PC-3 (cell line): ENCODE data around the gene ELMO2. TPM values are rescaled to one million over a fixed set of nuclear protein-coding genes. Genes with fewer than 3 reads are reported as not detected.

ENCODE experiments used
- ATAC-seq: fragments of 200-7000 bp; cut with Tn5 transposase; 2 replicates; pipeline ENCODE4 v1.9.1; 2020; ENCODE audit warnings: mild to moderate bottlenecking, moderate library complexity
- BruUV-seq: library from RNA; stranded (reverse); fragments of 400-500 nt; replicated peaks from 2 replicates; lab custom pipeline; 2021; lab: Mats Ljungman, UMichigan
- CTCF ChIA-PET: fragments of 300-600 bp; sonication (Branson Sonifier 250); formaldehyde crosslinking; loops from one replicate; lab custom pipeline; 2022; ENCODE audit warnings: antibody characterized with exemption; lab: Charles Lee
- POLR2A ChIA-PET: fragments of 300-600 bp; sonication (Branson Sonifier 250); formaldehyde crosslinking; loops from one replicate; lab custom pipeline; 2022; ENCODE audit warnings: antibody characterized with exemption; ENCODE audit not compliant: unreplicated experiment; lab: Charles Lee
- DNase-seq: peaks from one replicate; pipeline ENCODE4 v3.0.0-alpha.2; 2015
- H2AFZ ChIP-seq: fragments of 300-600 bp; sonication (generic); 2 replicates; pipeline ENCODE4 v1.6.0; 2016; ENCODE audit warnings: antibody characterized with exemption, low read length
- H3F3A ChIP-seq: fragments of 300-600 bp; sonication (generic); one replicate; pipeline ENCODE4 v1.6.0; 2017; ENCODE audit warnings: antibody characterized with exemption, low read length, control low read depth, mild to moderate bottlenecking; ENCODE audit not compliant: unreplicated experiment
- H3K27ac ChIP-seq: fragments of 300-600 bp; sonication (generic); 2 replicates; pipeline ENCODE4 v1.5.1; 2016; ENCODE audit warnings: mild to moderate bottlenecking, low read length
- H3K27me3 ChIP-seq: fragments of 300-600 bp; sonication (generic); 2 replicates; pipeline ENCODE4 v1.6.1; 2016; ENCODE audit warnings: low read length, mixed read lengths
- H3K36me3 ChIP-seq: fragments of 300-600 bp; sonication (generic); 2 replicates; pipeline ENCODE4 v1.6.1; 2016; ENCODE audit warnings: low read depth, mixed run types, low read length, mixed read lengths
- H3K4me1 ChIP-seq: fragments of 300-600 bp; sonication (generic); 2 replicates; pipeline ENCODE4 v1.5.1; 2016; ENCODE audit warnings: low read length; ENCODE audit not compliant: insufficient read depth
- H3K4me2 ChIP-seq: fragments of 300-600 bp; sonication (generic); 2 replicates; pipeline ENCODE4 v1.6.0; 2016; ENCODE audit warnings: low read length
- H3K4me3 ChIP-seq: fragments of 300-600 bp; sonication (generic); 2 replicates; pipeline ENCODE4 v1.5.1; 2016; ENCODE audit warnings: mild to moderate bottlenecking, low read length, mixed read lengths
- H3K79me2 ChIP-seq: fragments of 300-600 bp; sonication (generic); 2 replicates; pipeline ENCODE4 v1.6.1; 2017; ENCODE audit warnings: low read length, mixed read lengths
- H3K9ac ChIP-seq: fragments of 300-600 bp; sonication (generic); 2 replicates; pipeline ENCODE4 v1.6.0; 2016; ENCODE audit warnings: mild to moderate bottlenecking, low read length
- H3K9me2 ChIP-seq: fragments of 300-600 bp; sonication (generic); replicated peaks from 2 replicates; pipeline ENCODE4 v1.6.1; 2016; ENCODE audit warnings: mixed run types, low read length, mixed read lengths
- H3K9me3 ChIP-seq: fragments of 300-600 bp; sonication (generic); 2 replicates; pipeline ENCODE4 v1.6.1; 2016; ENCODE audit warnings: low read length, mixed read lengths
- H4K20me1 ChIP-seq: fragments of 300-600 bp; sonication (generic); 2 replicates; pipeline ENCODE4 v1.6.1; 2016; ENCODE audit warnings: low read length, mixed read lengths
- EZH2 ChIP-seq: fragments of 300-600 bp; sonication (generic); IDR thresholded peaks from one replicate; pipeline ENCODE4 v1.6.1; 2017; ENCODE audit warnings: antibody characterized with exemption, mild to moderate bottlenecking, low read length; ENCODE audit not compliant: unreplicated experiment
- EZH2phosphoT487 ChIP-seq: fragments of 300-600 bp; sonication (generic); IDR thresholded peaks from 2 replicates; pipeline ENCODE4 v1.6.1; 2018; ENCODE audit warnings: mild to moderate bottlenecking, antibody characterized with exemption, low read length, borderline replicate concordance
- intact Hi-C: fragments of 100-400 bp; cut with micrococcal nuclease; formaldehyde crosslinking; loops from 2 replicates; pipeline ENCODE4 v1.9.0; 2023
- total RNA-seq: library from RNA; depleted of rRNA; stranded (reverse); fragments of >200 nt; gene quantifications from 2 replicates; pipeline ENCODE4 v1.2.3, GENCODE V29; 2014
- TF ChIP-seq, protein P1 (sequence below): fragments of 300-600 bp; sonication (generic); conservative IDR thresholded peaks from 2 replicates; pipeline ENCODE4 v1.5.1; 2017; ENCODE audit warnings: antibody characterized with exemption, low read depth, mild to moderate bottlenecking, low read length

ELMO2 gene
- total RNA-seq, 1 experiment from 2014 or later = 29.0 TPM

DNA sequence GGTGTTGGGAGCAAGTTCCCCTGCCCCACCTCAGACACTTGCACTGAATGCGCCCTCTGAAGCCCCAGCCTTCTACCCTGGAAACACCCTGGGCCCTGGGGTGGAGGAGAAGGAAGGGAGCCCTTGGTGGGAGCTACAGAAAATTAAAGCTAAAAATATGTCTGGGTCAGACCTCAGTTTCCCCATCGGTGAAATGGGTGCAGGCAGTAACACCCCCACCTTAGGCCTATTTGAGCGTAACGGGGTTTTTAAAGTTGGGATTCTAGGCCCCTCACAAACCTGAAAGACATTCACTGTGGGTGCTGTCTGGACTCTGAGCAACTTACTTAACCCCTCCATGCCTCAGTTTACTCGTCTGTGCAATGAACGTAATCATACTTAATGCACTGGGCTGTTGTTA lies 78.9 kb downstream of the ELMO2 start:
- TF ChIP-seq EZH2phosphoT487 (no peak), EZH2 (no peak)
- TF ChIP-seq, protein P1, sequence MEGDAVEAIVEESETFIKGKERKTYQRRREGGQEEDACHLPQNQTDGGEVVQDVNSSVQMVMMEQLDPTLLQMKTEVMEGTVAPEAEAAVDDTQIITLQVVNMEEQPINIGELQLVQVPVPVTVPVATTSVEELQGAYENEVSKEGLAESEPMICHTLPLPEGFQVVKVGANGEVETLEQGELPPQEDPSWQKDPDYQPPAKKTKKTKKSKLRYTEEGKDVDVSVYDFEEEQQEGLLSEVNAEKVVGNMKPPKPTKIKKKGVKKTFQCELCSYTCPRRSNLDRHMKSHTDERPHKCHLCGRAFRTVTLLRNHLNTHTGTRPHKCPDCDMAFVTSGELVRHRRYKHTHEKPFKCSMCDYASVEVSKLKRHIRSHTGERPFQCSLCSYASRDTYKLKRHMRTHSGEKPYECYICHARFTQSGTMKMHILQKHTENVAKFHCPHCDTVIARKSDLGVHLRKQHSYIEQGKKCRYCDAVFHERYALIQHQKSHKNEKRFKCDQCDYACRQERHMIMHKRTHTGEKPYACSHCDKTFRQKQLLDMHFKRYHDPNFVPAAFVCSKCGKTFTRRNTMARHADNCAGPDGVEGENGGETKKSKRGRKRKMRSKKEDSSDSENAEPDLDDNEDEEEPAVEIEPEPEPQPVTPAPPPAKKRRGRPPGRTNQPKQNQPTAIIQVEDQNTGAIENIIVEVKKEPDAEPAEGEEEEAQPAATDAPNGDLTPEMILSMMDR = no peak
- Histone ChIP-seq H3K4me3 (no peak overlapping the region), H3K36me3 (no peaks in the 10 kb centered on the region), H3K27me3 (no peaks in the 10 kb centered on the region), H3K9me3 (no peaks in the 10 kb centered on the region), H3K9ac (no peak overlapping the region), H2AFZ (no peak overlapping the region), H3K4me1 (no peaks in the 10 kb centered on the region; the same call in 1 of the 2 replicates), H3F3A (no peaks in the 10 kb centered on the region), H3K4me2 (no peak overlapping the region), H3K27ac (no peak overlapping the region), H3K79me2 (no peaks in the 10 kb centered on the region), H4K20me1 (no peaks in the 10 kb centered on the region), H3K9me2 (no peaks in the 10 kb centered on the region)
- ATAC-seq (no peak), DNase-seq (no peak)
- BruUV-seq = no TSS peak
- POLR2A ChIA-PET = no interaction called here
- CTCF ChIA-PET = no interaction called here
- intact Hi-C loops = no loop called here

DNA sequence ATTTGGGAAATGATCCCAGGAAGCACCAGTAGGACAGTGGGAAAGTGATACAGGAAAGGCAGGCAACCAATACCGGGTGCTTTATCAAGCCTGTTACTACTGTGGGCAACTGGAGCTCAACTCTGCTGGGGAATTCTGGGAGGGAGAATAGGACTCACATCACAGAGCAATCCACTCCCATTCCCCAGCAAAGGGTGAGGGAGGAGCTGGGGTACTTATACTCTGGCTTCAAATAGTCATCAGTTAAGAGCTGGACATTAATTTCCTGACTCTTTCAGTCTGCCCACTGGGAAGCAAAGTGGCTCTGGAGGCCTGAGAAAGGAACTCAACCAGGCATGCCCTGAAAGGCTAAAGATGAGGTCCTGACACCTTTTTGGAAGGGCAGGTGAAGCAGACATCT lies 80.6 kb downstream of the ELMO2 start:
- Histone ChIP-seq H3K4me1 (no peaks in the 10 kb centered on the region; the same call in 1 of the 2 replicates), H3K27me3 (no peaks in the 10 kb centered on the region), H3K4me2 (no peak overlapping the region), H2AFZ (no peak overlapping the region), H3K9me3 (no peaks in the 10 kb centered on the region), H3K9ac (no peak overlapping the region), H3K9me2 (no peaks in the 10 kb centered on the region), H3K27ac (no peak overlapping the region), H3K79me2 (no peaks in the 10 kb centered on the region), H3K36me3 (no peaks in the 10 kb centered on the region), H3K4me3 (no peak overlapping the region), H3F3A (no peaks in the 10 kb centered on the region), H4K20me1 (no peaks in the 10 kb centered on the region)
- ChIA-PET CTCF (no interaction called here), POLR2A (no interaction called here)
- DNase-seq (no peak), ATAC-seq (no peak)
- BruUV-seq = no TSS peak
- intact Hi-C loops = no loop called here
- TF ChIP-seq EZH2 = no peak
- TF ChIP-seq, protein P1 = no peak

DNA sequence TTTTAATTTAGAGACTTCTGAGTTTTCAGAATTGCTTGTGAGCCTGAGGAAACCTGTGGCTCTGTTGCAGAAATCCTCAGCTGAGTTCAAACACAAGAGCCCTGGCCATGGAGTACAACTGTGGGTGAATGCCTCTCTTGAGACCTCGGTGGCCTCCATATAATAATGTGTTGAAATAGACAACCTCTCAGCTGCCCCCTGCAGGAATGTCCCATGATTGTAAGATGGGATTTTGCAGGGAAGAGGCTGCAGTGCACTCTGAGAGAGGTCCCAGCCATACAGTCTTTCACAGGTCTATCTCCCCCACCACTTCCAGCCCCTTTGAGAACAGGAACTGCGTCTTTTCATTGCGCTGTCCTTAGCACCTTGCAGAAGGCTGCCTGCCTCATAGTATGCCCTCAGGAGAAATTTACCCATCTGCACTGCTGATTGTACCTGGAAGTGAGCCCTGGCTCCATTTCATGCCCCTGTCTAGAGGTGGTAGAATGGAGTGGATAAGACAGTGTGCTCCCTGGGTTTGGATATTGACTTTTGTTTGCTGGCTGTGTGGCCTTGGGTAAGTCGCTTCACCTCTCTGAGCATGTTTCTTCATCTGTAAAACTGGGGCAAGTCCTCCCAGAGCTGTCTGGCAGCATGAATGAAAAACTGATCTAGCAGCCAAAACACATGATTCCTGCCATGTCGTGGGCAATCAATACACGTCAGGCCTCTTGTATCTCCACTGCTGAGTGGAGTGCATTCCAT lies 81.3 kb downstream of the ELMO2 start:
- Histone ChIP-seq H3K79me2 (no peaks in the 10 kb centered on the region), H3K36me3 (no peaks in the 10 kb centered on the region), H2AFZ (no peak overlapping the region), H3K27me3 (peaks cover 2% of the 10 kb centered on the region; the same call in 1 of the 2 replicates), H3K9ac (no peak overlapping the region), H3K27ac (no peak overlapping the region), H3K4me2 (no peak overlapping the region), H4K20me1 (no peaks in the 10 kb centered on the region), H3K4me1 (no peaks in the 10 kb centered on the region; the same call in 1 of the 2 replicates), H3F3A (no peaks in the 10 kb centered on the region), H3K4me3 (no peak overlapping the region), H3K9me2 (no peaks in the 10 kb centered on the region), H3K9me3 (no peaks in the 10 kb centered on the region)
- no TSS peak for BruUV-seq
- POLR2A ChIA-PET = no interaction called here
- DNase-seq = peak; percentile 59
- peak; percentile 62 for ATAC-seq
- intact Hi-C loops = no loop called here
- TF ChIP-seq, protein P1 = peak; percentile 67
- no peak for TF ChIP-seq EZH2
- CTCF ChIA-PET = interaction anchor here (0.6 to 0.7 kb wide), 2 partner anchors 51 to 284 kb away, joined by 3 read pairs; no protein-coding TSS in a partner anchor
